GM19025 (cell line): Measurements from ENCODE around the gene BCAM.
"Not testable (repeated sequence)": the region's sequence is repeated elsewhere in the genome, so short reads cannot be mapped to it uniquely, and the experiment has no call there.

Experiments
- ATAC-seq: cut with Tn5 transposase; IDR thresholded peaks from one replicate; pipeline ENCODE4 v1.9.1; 2021; ENCODE audit warnings: mild to moderate bottlenecking, low read depth, moderate library complexity; ENCODE audit not compliant: unreplicated experiment

The BCAM gene

DNA sequence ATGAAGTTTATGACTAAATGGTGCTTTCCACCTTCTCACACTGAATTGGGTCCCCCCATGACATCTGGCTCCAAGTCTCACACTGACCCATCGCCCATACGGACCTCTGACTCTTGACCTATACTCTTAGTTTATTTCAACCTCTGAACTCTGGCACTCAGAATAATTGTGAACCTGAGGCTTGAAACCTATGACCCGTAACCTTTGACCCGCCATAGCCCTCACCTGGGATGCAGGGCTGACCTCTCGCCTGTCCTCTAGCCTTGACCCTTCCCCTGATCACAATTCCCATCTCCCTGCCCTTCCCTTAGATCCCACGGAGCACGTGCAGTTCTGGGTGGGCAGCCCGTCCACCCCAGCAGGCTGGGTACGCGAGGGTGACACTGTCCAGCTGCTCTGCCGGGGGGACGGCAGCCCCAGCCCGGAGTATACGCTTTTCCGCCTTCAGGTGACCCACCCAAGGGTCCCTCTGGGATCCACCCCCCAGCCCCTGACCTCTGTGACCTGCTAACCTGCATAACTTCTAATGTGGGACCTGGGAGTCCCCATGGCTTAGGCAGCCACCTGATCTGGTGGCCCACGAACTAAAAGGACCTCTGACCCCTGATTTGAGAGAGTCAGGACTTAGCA lies 5.1 kb downstream of the BCAM start:
- no peak for ATAC-seq

DNA sequence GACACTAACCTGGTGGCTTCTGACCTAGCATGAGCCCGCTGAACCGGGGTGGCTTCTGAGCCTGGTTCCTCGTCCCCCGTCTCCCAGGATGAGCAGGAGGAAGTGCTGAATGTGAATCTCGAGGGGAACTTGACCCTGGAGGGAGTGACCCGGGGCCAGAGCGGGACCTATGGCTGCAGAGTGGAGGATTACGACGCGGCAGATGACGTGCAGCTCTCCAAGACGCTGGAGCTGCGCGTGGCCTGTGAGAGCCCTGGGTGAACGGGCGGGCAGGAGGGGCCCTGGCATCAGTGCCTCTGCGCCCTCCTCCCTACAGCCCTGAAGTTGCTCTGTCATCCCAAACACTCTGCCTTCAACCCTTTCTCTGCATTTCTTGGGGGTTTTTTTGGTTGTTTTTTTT lies 5.6 kb downstream of the BCAM start:
- ATAC-seq: no peak

DNA sequence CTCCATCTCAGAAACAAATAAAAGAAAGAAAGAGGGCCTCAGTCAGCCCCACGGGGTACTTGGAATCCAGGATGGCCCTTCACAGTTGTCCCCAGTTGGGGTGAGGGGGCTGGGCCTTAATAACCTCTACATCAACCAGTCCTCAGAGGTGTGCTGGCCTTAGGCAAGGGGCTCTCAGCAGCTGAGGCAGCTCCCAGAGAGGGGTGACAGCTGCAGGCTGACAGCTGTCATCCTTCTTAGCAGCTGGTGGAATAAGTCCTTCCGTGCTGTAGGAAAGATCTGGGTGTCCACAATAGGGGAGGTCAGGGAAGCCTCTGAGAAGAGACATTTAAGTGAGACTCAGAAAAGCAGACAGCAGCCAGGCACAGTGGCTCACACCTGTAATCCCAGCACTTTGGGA lies 7.4 kb downstream of the BCAM start:
- no peak for ATAC-seq

DNA sequence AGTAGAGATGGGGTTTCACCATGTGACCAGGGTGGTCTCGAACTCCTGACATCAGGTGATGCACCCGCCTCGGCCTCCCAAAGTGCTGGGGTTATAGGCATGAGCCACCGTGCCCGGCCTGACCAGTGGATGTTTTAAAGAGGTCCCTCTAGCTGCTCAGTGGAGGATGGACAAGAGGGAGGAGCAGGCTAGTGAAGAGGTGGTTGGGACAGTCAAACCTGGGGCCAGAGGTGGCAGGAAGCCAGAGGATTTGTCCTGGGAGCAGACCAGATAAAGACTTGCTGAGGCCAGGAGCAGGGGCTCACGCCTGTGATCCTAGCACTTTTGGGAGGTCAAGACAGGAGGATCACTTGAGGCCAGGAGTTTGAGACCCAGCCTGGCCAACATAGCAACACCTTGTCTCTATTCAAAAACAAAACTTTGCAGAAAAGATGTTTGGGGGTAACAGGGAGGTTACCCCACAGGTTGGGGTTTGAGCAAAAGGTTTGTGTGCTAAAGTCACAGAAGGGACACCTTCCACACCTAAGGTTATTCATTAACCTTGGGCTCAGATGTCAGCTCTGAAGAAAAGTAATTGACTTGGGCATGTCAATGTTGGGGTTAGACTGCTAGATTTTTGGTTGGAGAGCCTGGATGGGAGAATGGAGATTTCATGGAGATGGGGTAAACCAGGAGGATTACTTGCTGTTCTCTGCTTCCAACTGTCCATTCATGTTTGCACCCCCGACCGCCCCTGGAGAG lies 9.0 kb downstream of the BCAM start:
- no peak for ATAC-seq

DNA sequence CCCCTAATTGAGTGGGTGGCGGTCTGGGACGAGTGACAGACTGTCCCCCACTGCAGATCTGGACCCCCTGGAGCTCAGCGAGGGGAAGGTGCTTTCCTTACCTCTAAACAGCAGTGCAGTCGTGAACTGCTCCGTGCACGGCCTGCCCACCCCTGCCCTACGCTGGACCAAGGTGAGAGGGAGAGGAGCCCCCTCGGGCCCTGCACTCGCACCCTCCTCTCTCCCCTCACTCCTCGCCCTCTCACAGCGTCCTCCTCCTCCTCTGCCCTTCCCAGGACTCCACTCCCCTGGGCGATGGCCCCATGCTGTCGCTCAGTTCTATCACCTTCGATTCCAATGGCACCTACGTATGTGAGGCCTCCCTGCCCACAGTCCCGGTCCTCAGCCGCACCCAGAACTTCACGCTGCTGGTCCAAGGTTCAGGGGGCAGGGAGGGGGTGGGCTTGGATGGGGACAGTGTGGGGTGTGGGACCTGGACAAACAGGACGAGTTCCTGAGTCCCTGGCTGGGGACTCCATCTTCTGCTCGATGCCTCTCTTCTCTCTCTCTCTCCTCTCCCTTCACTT lies 9.6 kb downstream of the BCAM start:
- ATAC-seq: no peak

DNA sequence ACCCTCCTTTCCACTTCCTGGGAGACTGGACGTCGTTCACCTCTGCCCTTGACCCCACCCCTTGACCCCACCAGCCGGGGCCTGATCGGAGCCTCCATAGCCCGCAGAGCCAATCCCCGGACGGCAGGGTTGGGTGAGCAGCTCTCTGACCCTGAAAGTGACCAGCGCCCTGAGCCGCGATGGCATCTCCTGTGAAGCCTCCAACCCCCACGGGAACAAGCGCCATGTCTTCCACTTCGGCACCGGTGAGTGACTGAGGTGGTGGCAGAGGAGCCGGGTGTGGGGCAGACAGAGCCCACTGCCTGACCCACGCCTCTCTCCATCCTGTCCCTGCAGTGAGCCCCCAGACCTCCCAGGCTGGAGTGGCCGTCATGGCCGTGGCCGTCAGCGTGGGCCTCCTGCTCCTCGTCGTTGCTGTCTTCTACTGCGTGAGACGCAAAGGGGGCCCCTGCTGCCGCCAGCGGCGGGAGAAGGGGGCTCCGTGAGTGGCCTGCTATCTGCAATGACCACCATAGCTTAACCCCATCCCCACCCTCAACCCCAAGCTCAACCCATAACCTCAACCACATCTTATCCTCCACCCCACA lies 10.4 kb downstream of the BCAM start:
- no peak for ATAC-seq

DNA sequence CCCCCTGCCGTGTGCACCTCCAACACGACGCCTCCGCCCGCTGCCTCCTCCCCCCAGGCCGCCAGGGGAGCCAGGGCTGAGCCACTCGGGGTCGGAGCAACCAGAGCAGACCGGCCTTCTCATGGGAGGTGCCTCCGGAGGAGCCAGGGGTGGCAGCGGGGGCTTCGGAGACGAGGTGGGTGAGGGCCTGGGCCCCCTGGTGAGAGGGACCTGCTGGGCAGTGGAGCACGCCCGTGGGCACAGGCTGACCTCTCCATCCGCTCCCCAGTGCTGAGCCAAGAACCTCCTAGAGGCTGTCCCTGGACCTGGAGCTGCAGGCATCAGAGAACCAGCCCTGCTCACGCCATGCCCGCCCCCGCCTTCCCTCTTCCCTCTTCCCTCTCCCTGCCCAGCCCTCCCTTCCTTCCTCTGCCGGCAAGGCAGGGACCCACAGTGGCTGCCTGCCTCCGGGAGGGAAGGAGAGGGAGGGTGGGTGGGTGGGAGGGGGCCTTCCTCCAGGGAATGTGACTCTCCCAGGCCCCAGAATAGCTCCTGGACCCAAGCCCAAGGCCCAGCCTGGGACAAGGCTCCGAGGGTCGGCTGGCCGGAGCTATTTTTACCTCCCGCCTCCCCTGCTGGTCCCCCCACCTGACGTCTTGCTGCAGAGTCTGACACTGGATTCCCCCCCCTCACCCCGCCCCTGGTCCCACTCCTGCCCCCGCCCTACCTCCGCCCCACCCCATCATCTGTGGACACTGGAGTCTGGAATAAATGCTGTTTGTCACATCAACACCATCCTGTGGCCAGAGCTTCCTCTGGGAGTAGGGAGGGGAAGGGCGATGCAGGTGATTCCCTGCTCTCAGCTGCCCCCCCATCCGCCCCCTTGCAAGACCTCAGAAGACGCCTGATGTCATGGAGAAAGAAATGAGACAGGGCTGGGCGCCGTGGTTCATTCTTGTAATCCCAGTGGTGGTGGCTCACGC lies 12.0 kb downstream of the BCAM start:
- no peak for ATAC-seq

DNA sequence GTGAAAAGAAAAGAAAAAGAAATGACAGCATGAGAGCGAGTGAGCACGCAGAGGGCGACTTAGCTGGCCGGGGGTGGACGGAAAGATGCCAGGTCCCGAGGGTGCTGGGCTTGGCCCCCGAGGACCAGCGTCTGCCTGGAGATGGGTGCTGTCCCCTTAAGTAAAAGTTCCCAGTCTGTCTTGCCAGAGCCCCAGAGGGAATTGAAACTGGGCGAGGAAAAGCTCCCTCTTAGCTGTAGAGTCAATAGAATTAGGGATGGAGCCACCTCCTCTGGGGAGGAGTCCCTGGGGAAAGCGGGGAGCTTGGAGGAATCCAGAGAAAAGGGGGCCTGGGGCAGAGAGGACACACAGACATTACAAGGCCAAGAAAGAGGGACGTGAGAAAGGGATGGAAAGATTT lies 13.3 kb downstream of the BCAM start:
- ATAC-seq: no peak

DNA sequence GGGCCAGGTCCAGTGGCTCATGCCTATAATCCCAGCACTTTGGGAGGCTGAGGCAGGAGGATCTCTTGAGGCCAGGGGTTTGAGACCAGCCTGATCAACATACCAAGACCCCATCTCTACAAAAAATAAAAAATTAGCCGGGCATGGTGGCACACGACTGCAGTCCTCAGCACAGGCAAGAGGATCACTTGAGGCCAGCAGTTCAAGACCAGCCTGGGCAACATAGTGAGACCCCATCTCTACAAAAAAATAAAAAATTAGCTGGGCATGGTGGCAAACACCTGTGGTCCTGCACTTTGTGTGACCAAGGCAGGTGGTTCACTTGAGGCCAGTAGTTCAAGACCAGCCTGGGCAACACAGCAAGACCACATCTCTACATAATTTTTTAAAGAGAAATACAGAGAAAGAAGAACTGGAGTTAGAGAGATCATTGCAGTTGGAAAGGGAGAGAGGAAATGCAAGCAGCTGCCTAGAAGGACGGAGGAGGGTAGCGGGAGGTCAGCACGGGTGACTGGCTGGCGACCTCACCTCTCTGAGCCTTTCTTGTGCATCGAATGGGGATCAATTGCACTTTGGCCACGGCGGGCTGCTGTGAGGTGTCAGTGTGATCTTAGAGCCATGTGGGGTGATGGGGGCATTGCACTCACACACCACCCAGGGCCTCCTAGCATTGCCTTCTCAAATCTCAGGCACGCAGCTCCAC lies 13.9 kb downstream of the BCAM start:
- ATAC-seq: no peak

DNA sequence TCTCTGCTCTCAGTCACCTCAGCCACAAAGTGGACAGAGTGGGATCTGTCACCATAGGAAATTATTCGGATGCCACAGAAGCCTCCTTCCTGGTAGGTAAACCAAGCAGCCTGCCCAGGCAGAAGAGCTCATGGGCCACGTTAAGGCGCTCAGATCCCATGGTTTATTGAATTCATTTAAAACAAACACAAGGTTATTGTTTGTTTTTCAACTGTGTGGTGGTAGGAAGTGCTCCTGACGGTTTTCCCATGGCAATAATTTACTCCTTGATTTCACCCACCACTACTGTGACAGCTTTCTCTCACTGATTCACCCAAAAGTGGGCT lies 14.4 kb downstream of the BCAM start:
- no peak for ATAC-seq

DNA sequence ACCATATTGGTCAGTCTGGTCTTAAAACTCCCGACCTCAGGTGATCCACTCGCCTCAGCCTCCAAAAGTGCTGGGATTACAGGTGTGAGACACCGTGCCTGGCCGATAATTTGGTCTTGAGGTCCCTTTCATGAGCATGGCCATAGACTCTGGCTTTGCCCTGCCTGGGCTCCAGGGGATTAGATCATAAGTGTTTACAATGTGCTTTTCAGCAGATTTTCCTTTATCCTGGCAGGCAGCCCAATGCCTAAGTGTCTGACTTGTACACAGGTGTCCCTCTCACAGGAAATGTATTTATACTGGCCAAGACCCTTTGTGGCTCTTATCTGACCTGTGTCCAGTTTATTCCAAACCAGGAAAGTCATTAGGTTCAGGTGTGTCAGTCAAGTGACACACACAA lies 15.9 kb downstream of the BCAM start:
- no peak for ATAC-seq

DNA sequence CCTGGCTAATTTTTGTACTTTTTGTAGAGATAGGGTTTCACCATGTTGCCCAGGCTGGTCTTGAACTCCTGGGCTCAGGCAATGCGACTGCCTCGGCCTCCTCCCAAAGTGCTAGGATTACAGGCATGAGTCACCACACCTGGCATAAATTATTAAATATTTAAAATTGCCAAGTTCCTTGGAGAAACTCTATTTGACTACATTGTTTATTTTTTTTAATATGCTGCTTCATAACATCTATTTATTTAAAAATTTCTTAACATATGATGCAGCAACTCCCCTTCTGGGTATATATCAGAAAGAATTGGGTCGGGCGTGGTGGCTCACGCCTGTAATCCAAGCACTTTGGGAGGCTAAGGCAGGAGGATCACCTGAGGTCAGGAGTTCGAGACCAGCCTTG lies 24.0 kb downstream of the BCAM start:
- not testable (repeated sequence) for ATAC-seq

DNA sequence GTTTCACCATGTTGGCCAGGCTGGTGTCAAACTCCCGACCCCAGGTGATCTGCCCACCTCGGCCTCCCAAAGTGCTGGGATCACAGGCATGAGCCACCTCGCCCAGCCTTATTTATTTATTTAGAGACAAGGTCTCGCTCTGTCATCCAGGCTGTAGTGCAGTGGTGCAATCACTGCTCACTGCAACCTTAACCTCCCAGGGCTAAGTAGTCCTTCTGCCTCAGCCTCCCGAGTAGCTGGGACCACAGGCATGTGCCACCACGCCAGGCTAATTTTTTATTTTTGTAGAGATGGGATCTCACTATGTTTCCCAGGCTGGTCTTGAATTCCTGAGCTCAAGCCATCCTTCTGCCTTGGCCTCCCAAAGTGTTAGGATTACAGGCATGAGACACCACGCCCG lies 25.5 kb downstream of the BCAM start:
- ATAC-seq: not testable (repeated sequence)

DNA sequence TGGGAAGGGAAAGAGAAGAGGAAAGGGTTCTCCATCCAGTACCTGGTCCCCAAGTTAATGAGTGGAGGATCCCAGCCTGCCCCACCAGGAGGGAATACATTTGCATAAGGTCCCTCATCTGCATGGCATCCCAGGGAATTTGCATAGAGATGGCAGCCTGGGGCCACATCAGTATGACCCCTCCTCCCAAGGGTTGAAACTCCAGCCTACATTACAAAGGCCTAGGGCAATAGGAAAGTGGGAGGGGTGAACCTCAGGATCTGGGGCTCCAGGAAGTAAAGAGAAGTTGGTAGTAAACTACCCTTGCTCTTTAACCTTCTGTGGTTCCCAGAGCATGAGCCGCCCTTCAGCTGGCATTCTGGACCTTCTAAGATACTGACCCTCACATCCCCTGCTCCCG lies 30.4 kb downstream of the BCAM start:
- ATAC-seq: no peak

DNA sequence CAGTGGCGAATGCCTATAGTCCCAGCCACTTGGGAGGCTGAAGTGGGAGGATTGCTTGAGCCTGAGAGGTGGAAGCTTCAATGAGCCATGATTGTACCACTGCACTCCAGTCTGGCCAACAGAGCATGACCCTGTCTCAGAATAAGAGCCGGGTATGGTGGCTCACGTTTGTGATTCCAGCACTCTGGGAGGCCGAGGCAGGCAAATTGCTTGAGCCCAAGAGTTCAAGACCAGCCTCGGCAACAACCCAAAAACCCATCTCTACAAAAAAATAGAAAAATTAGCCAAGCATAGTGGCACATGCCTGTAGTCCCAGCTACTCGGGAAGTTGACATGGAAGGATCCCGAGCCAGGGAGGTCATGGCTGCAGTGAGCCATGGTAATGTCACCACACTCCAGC lies 31.9 kb downstream of the BCAM start:
- no peak for ATAC-seq

DNA sequence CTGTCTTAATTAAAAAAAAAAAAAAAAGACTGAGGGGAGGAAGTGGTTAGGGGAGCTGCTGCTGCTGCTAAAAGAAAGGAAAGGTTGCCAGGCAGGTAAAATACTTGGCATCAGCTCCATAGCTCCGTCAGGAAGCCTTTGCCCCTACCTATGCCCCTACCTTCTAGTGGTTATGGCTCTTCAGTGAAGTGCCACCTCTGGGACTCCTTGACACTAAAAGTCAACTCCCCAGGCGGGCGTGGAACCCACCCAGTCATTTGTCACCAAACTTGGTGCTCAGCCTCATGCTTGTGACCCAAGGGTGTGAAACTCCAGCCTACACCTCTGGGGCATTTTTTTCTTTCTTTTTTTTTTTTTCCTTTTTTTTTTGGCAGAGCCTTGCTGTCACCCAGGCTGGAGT lies 32.3 kb downstream of the BCAM start:
- no peak for ATAC-seq

DNA sequence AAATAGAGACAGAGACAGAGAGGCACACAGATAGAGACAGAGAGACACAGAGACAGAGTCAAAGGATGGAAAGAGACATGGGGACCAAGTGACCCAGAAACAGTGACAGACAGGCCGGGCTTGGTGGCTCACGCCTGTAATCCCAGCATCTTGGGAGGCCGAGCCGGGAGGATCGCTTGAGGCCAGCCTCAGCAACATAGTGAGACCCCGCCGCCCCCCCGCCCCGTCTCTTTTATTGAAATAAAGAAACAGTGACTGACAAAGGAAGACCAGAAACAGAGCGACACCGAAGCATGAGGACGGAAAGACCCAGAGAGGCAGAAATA lies 36.3 kb downstream of the BCAM start:
- no peak for ATAC-seq

DNA sequence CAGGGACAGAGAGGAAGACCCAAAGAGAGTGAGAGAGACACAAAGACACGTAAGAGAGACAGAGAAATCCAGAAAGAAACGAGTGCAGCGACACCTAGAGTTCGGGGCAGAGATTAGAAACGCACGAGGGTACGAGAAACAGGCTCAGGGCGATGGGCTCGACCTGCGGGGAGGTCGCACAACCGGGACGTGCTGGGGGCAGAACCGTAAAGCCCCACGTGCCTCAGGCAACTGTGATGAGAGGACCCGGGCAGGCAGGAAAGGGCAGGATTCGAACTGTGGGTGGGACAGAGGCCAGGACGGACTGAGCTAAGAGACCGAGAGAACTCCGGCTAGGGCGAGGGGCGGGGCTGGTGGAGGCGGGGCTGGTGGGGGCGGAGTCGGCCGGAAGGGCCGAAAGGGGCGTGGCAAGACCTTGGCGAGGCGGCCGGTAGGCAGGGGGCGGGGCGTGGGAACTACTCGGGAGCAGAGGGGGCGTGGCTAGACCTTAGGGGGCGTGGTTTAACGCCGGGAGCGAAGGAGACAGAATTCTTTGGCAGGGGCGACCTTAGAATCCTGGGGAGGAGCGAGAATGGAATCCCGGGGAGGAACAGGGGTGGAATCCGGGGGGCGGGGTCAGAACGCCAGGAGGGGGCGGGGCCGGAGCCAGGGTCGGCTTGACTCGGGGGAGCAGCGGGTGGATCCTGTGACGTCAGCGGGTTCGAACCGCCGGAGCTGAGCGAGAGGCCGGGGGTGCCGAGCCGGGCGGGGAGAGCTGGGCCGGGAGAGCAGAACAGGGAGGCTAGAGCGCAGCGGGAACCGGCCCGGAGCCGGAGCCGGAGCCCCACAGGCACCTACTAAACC lies 36.9 kb downstream of the BCAM start, which contains the start of gene NECTIN2:
TSS of gene NECTIN2 (plus strand) at position 686 of the 843 bp plus-strand sequence. CDS start 229 bp downstream, outside the sequence.
- ATAC-seq: no peak

DNA sequence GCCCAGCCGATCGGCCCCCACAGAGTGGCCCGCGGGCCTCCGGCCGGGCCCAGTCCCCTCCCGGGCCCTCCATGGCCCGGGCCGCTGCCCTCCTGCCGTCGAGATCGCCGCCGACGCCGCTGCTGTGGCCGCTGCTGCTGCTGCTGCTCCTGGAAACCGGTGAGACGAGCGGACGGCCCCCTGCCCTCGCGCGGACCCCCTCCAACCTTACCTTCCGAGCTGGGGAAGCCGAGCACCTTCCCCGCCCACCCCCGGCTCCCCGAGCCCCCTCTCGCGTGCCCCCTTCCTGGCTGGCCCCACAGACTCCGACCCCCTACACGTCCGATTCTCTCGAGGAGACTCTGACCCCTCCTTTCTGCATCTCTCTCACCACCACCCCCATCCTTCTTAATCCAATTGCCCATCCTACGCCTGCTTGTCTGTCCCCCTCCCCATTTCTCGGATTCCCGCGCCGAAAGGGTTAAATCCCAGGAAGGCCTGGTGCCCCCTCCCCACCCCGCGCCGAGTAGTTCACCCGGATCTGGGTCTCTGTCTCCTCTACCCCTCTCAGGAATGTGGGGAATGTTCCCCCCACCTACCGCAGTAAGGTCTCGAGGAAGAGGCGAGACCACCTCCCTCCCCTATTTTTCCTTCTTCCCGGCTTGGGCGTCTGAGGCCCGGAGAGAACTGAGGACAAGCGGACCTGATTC lies 37.7 kb downstream of the BCAM start:
- no peak for ATAC-seq
